ENCODE data around the gene MAPK7. TPM values are rescaled to one million over a fixed set of nuclear protein-coding genes. Genes with fewer than 3 reads are reported as not detected.
A peak's percentile ranks its signal among the peaks of the same experiment; 100 is the strongest.

The MAPK7 gene
- total RNA-seq, 1 donor from 2014 or later: 25.1 TPM

GRCh38 chr17:19364699-19365498 lies 13.4 kb upstream of the MAPK7 start:
- no peak overlapping the region for H3K27ac Mint-ChIP-seq (ENCODE audit: unreplicated experiment)
- H3K9me3 Mint-ChIP-seq (ENCODE audit: unreplicated experiment): no peaks in the 10 kb centered on the region
- Histone ChIP-seq H4K20me1 (ENCODE audit: insufficient read depth, low read length) (peaks cover 4% of the 10 kb centered on the region), H3K4me3 (ENCODE audit: insufficient read depth, low read depth, low read length) (no peak overlapping the region), H2AFZ (ENCODE audit: low read depth, low read length) (no peak overlapping the region), H3K27ac (ENCODE audit: low read depth, low read length) (no peak overlapping the region), H3K4me2 (ENCODE audit: low read length) (peak overlapping the region; percentile 33), H3K9me3 (ENCODE audit: insufficient read depth, low read depth, low read length) (no peaks in the 10 kb centered on the region), H3K4me1 (ENCODE audit: insufficient read depth, low read length) (peaks cover 13% of the 10 kb centered on the region), H3K36me3 (ENCODE audit: insufficient read depth, low read length) (no peaks in the 10 kb centered on the region), H3K79me2 (ENCODE audit: insufficient read depth, low read length) (no peaks in the 10 kb centered on the region), H3K27me3 (ENCODE audit: insufficient read depth, low read length) (no peaks in the 10 kb centered on the region), H3K9ac (ENCODE audit: low read length) (no peak overlapping the region)
- no peak for FAIRE-seq
- H3K4me1 Mint-ChIP-seq (ENCODE audit: low read depth, unreplicated experiment): peaks cover 4% of the 10 kb centered on the region
- H3K27me3 Mint-ChIP-seq (ENCODE audit: low read depth, unreplicated experiment): peaks cover 9% of the 10 kb centered on the region
- no peak for DNase-seq (ENCODE audit: low read depth)
- H3K4me3 Mint-ChIP-seq (ENCODE audit: unreplicated experiment): no peak overlapping the region
- H3K36me3 Mint-ChIP-seq (ENCODE audit: low read depth, unreplicated experiment): peaks cover 5% of the 10 kb centered on the region
- TF ChIP-seq EZH2 (IDR thresholded peaks at IDR 0.05; ENCODE audit: insufficient read depth, low read length) (no peak), CTCF (IDR thresholded peaks at IDR 0.05; ENCODE audit: insufficient read depth, low read depth, low read length) (no peak)

GRCh38 chr17:19365499-19365817 lies 12.8 kb upstream of the MAPK7 start:
- H3K4me3 ChIP-seq (ENCODE audit: insufficient read depth, low read depth, low read length): no peak overlapping the region
- no peaks in the 10 kb centered on the region for H3K9me3 ChIP-seq (ENCODE audit: insufficient read depth, low read depth, low read length)
- Mint-ChIP-seq H3K27ac (ENCODE audit: unreplicated experiment) (no peak overlapping the region), H3K4me1 (ENCODE audit: low read depth, unreplicated experiment) (peaks cover 4% of the 10 kb centered on the region), H3K36me3 (ENCODE audit: low read depth, unreplicated experiment) (peaks cover 5% of the 10 kb centered on the region), H3K9me3 (ENCODE audit: unreplicated experiment) (no peaks in the 10 kb centered on the region), H3K27me3 (ENCODE audit: low read depth, unreplicated experiment) (peaks cover 7% of the 10 kb centered on the region), H3K4me3 (ENCODE audit: unreplicated experiment) (no peak overlapping the region)
- FAIRE-seq (no peak), DNase-seq (ENCODE audit: low read depth) (no peak)
- no peak overlapping the region for H3K4me2 ChIP-seq (ENCODE audit: low read length)
- no peaks in the 10 kb centered on the region for H3K36me3 ChIP-seq (ENCODE audit: insufficient read depth, low read length)
- no peaks in the 10 kb centered on the region for H3K27me3 ChIP-seq (ENCODE audit: insufficient read depth, low read length)
- no peak overlapping the region for H3K27ac ChIP-seq (ENCODE audit: low read depth, low read length)
- no peak overlapping the region for H2AFZ ChIP-seq (ENCODE audit: low read depth, low read length)
- no peak overlapping the region for H3K9ac ChIP-seq (ENCODE audit: low read length)
- TF ChIP-seq CTCF (IDR thresholded peaks at IDR 0.05; ENCODE audit: insufficient read depth, low read depth, low read length) (no peak), EZH2 (IDR thresholded peaks at IDR 0.05; ENCODE audit: insufficient read depth, low read length) (no peak)
- no peaks in the 10 kb centered on the region for H3K79me2 ChIP-seq (ENCODE audit: insufficient read depth, low read length)
- H4K20me1 ChIP-seq (ENCODE audit: insufficient read depth, low read length): no peaks in the 10 kb centered on the region
- peaks cover 13% of the 10 kb centered on the region for H3K4me1 ChIP-seq (ENCODE audit: insufficient read depth, low read length)
